Heart right ventricle (tissue), 16 donors: Measurements from ENCODE around the gene ATF7. TPM values are rescaled to one million over a fixed set of nuclear protein-coding genes. Genes with fewer than 3 reads are reported as not detected.
A peak's percentile ranks its signal among the peaks of the same experiment; 100 is the strongest.

Experiments
- ATAC-seq, 8 donors: fragments of 200-7000 bp; cut with Tn5 transposase; one replicate each; pipeline ENCODE4 v1.9.1; 2020; ENCODE audit warnings: mild to moderate bottlenecking in 8 of 8, moderate library complexity in 8 of 8, moderate number of reproducible peaks in 1 of 8
- DNase-seq, 2 donors: peaks; one replicate each; pipeline ENCODE4 v3.0.0-alpha.2; 2020
- H3K27ac ChIP-seq, 10 donors: fragments of 200-600 bp; sonication (generic) in 2 of 10; one replicate each; pipeline versions ENCODE4 v1.5.0 to v1.8.0; 2020 to 2022; ENCODE audit warnings: mild to moderate bottlenecking in 3 of 10
- H3K27me3 ChIP-seq, 7 donors: fragments of 200-600 bp; one replicate each; pipeline ENCODE4 v1.8.0; 2021 to 2022; ENCODE audit warnings: mild to moderate bottlenecking in 2 of 7
- H3K36me3 ChIP-seq, 9 donors: fragments of 200-600 bp; sonication (generic) in 1 of 9; one replicate each; pipeline versions ENCODE4 v1.5.0 to v1.8.0; 2020 to 2022; ENCODE audit warnings: mild to moderate bottlenecking in 2 of 9
- H3K4me1 ChIP-seq, 9 donors: fragments of 200-600 bp; sonication (generic) in 1 of 9; one replicate each; pipeline versions ENCODE4 v1.5.0 to v1.8.0; 2020 to 2022; ENCODE audit warnings: mild to moderate bottlenecking in 4 of 9
- H3K4me3 ChIP-seq, 10 donors: fragments of 200-600 bp; sonication (generic) in 2 of 10; one replicate each; pipeline versions ENCODE4 v1.5.0 to v1.8.0; 2020 to 2022; ENCODE audit warnings: mild to moderate bottlenecking in 7 of 10, moderate library complexity in 2 of 10
- H3K9me3 ChIP-seq, 11 donors: fragments of 200-600 bp in 10 of 11; sonication (generic) in 2 of 11; one replicate each; pipeline versions ENCODE4 v1.5.0 to v1.8.0; 2013 to 2022; ENCODE audit warnings: mild to moderate bottlenecking in 2 of 11, control low read depth in 1 of 11, moderate library complexity in 1 of 11
- CTCF ChIP-seq, 9 donors: fragments of 200-600 bp; sonication (generic) in 2 of 9; IDR thresholded peaks; one replicate each; pipeline versions ENCODE4 v1.5.0 to v1.8.0; 2021 to 2022; ENCODE audit warnings: antibody characterized with exemption in 9 of 9, mild to moderate bottlenecking in 5 of 9, moderate library complexity in 1 of 9
- WGBS, 2 donors: extraction: QIAGEN DNeasy Blood & Tissue Kit; methylation state at CpG; one replicate each; pipeline ENCODE4 v1.1.7; 2013; ENCODE audit warnings: inconsistent platforms in 1 of 2; 5-methylcytosine and 5-hydroxymethylcytosine counted together
- intact Hi-C, 10 donors: fragments of 100-400 bp; cut with DNase I; formaldehyde crosslinking; loops; one replicate each; pipeline versions ENCODE4 v1.11.1 to v1.14.2; 2022
- polyA plus RNA-seq, 2 donors: library from polyadenylated mRNA; stranded (reverse); fragments of 200-250 nt; gene quantifications; one replicate each; pipeline ENCODE4 v1.2.3, GENCODE V29; 2013
- total RNA-seq, 10 donors: library from RNA; stranded (reverse); fragmentation: NEBNext Ultra II Directional in 3 of 10; extraction: Animal tissue kit (Norgen Biotek cat#: 25700) in 3 of 10; gene quantifications; one replicate each; pipeline versions ENCODE4 v1.2.1 to v1.2.4, GENCODE V29; 2021 to 2023
- donor health status: Arrhythmogenic right ventricular cardiomyopathy.
- donor health status: ischemic (EF 13 %, LVEDD 7.1; RV severe dilation, severe dysfunction).
- donor health status: healthy with polysubstance abuse.
- donor health status: DM: no; HTN: yes; CAD: no.
- donor health status: DM: no; HTN: no; CAD: no.
- donor health status: ischemic (EF 25% LVEDD 6.9; RV normal size, moderate dysfunction).
- donor health status: ischemic (EF 25% LVEDD 5.7; RV mildly dilated, moderate dysfunction).
- donor health status: healthy.
- donor health status: DM: yes; HTN: yes; CAD: no.
- donor health status: Ischemic cardiomyopathy.
- donor health status: ischemic (EF 35%, LVEDD 5.7; RV mildly dilated, moderate dysfunction).
- donor health status: nonischemic (EF 11% LVEDD 7.7; RV severe dilation, severe dysfunction).
- donor health status: DM: yes; HTN: yes; CAD: no.
- donor health status: PGD.
- donor health status: ischemic (EF 29% LVEDD 5.4; RV normal size, mild dysfunction).
- donor health status: nonischemic (EF 23%, LVEDD 6.1; RV moderate dilation, normal function).

ATF7 gene
- total and polyA plus RNA-seq, 12 donors, result 12.6 to 47.8 (median 33.7) TPM

GRCh38 chr12:53624956-53625355 is 1.2 kb downstream of the ATF7 start:
- Histone ChIP-seq H3K27ac (peak overlapping the region; percentile 79 to 98 (median 96)), H3K36me3 (peaks cover 0 to 6% (median 0%) of the 10 kb centered on the region in 9 donors), H3K4me1 (peaks cover 5 to 47% (median 36%) of the 10 kb centered on the region in 9 donors), H3K4me3 (peak overlapping the region; percentile 57 to 74 (median 69)), H3K9me3 (no peaks in the 10 kb centered on the region), H3K27me3 (no peaks in the 10 kb centered on the region)
- 32 to 51% methylated on average over 4 of the region's 4 CpGs for WGBS, 2 donors
- no peak for DNase-seq
- intact Hi-C loops, result loop anchor here in 7 of 10 donors (2.0 to 10.0 kb wide), 6 partner anchors 37 to 83 kb away; partner anchors contain the start of gene ATP5MC2 (in 4 of the 7)
- TF ChIP-seq CTCF (IDR thresholded peaks at IDR 0.05), result no peak
- no peak for ATAC-seq

GRCh38 chr12:53624458-53624857 is 1.7 kb downstream of the ATF7 start:
- WGBS, 2 donors, result 45 to 52% methylated on average over 3 of the region's 3 CpGs
- ATAC-seq (no peak), DNase-seq (no peak)
- Histone ChIP-seq H3K4me1 (peaks cover 5 to 52% (median 36%) of the 10 kb centered on the region in 9 donors), H3K4me3 (peak overlapping the region in 9 of 10 donors; percentile 57 to 74 (median 69)), H3K9me3 (no peaks in the 10 kb centered on the region), H3K27ac (peak overlapping the region; percentile 79 to 98 (median 96)), H3K36me3 (peaks cover 0 to 6% (median 0%) of the 10 kb centered on the region in 9 donors), H3K27me3 (no peaks in the 10 kb centered on the region)
- no peak for TF ChIP-seq CTCF (IDR thresholded peaks at IDR 0.05)
- intact Hi-C loops, result loop anchor here in 6 of 10 donors (2.0 to 10.0 kb wide), 4 partner anchors 50 to 82 kb away; partner anchors contain the start of gene ATP5MC2 (in 2 of the 6)

GRCh38 chr12:53623548-53624385 is 2.4 kb downstream of the ATF7 start:
- DNase-seq, result peak in 1 of 2 donors; percentile 36
- H3K4me1 ChIP-seq, result peaks cover 6 to 58% (median 42%) of the 10 kb centered on the region in 9 donors
- H3K27ac ChIP-seq, result peak overlapping the region; percentile 24 to 98 (median 92)

More at GRCh38 chr12:53623548-53624385, 2.4 kb downstream of the ATF7 start:
- intact Hi-C loops, result loop anchor here in 6 of 10 donors (2.0 to 10.0 kb wide), 4 partner anchors 51 to 81 kb away; partner anchors contain the start of gene ATP5MC2 (in 2 of the 6)
- Histone ChIP-seq H3K27me3 (no peaks in the 10 kb centered on the region), H3K9me3 (no peaks in the 10 kb centered on the region), H3K36me3 (peaks cover 0 to 6% (median 0%) of the 10 kb centered on the region in 9 donors), H3K4me3 (peak overlapping the region in 9 of 10 donors; percentile 57 to 74 (median 69))
- no peak for TF ChIP-seq CTCF (IDR thresholded peaks at IDR 0.05)
- ATAC-seq, result no peak
- WGBS, 2 donors, result 8 to 14% methylated on average over 7 of the region's 7 CpGs
